ENCODE data around the gene NUDT14.

The NUDT14 gene

DNA sequence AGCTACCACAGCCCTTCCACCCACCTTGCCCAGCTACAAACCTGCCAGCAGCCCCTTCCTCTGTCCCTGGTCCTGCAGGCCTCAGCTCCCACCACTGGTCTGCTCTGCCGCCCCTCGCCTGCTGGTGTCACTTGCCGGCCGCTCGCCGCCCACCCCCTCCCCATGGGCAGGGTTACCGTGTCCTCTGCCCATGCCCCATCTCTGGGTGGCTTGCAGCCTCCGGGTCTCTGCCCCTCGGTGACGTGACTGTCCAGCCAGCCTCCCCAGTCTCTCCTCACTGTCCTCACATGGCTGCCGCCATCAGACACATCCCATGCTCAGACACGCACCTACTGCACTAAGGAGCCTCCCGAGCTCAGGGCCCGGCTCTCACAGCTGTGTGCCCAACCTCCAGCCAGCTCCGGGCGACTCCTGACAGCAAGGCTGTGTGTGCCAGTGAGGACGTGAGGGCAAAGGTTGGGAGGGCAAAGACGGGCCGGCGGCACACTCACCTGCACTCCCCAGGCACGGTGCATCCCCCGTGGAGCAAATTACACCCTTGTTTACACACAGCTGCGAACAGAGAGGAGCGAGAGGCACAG, 26.0 kb downstream of the NUDT14 start:
- no peaks in the 10 kb centered on the region for H3K36me3 ChIP-seq (ENCODE audit: insufficient read depth, low read length)
- no peaks in the 10 kb centered on the region for H3K4me1 ChIP-seq (ENCODE audit: insufficient read depth, low read length, poor library complexity, severe bottlenecking)
- H4K20me1 ChIP-seq (ENCODE audit: insufficient read depth, low read length, poor library complexity, severe bottlenecking) = no peaks in the 10 kb centered on the region
- no peaks in the 10 kb centered on the region for H3F3A ChIP-seq (ENCODE audit: low read depth)
- no peaks in the 10 kb centered on the region for H3K9me3 ChIP-seq (ENCODE audit: insufficient read depth, low read depth, low read length)
- no peak overlapping the region for H3K9ac ChIP-seq (ENCODE audit: low read depth, low read length, poor library complexity, severe bottlenecking)
- H2AFZ ChIP-seq (ENCODE audit: low read length) = no peak overlapping the region
- H3K27me3 ChIP-seq (ENCODE audit: insufficient read depth, low read length, poor library complexity, severe bottlenecking) = no peaks in the 10 kb centered on the region
- H3K9me2 ChIP-seq (replicated peaks; ENCODE audit: low read depth, low read length) = no peaks in the 10 kb centered on the region
- H3K4me3 ChIP-seq (ENCODE audit: low read length, poor library complexity, severe bottlenecking) = no peak overlapping the region
- no peak overlapping the region for H3K4me2 ChIP-seq (ENCODE audit: low read depth, low read length, poor library complexity, severe bottlenecking)
- TF ChIP-seq EZH2phosphoT487 (IDR thresholded peaks at IDR 0.05; ENCODE audit: borderline replicate concordance) = no peak
- TF ChIP-seq, protein P1, sequence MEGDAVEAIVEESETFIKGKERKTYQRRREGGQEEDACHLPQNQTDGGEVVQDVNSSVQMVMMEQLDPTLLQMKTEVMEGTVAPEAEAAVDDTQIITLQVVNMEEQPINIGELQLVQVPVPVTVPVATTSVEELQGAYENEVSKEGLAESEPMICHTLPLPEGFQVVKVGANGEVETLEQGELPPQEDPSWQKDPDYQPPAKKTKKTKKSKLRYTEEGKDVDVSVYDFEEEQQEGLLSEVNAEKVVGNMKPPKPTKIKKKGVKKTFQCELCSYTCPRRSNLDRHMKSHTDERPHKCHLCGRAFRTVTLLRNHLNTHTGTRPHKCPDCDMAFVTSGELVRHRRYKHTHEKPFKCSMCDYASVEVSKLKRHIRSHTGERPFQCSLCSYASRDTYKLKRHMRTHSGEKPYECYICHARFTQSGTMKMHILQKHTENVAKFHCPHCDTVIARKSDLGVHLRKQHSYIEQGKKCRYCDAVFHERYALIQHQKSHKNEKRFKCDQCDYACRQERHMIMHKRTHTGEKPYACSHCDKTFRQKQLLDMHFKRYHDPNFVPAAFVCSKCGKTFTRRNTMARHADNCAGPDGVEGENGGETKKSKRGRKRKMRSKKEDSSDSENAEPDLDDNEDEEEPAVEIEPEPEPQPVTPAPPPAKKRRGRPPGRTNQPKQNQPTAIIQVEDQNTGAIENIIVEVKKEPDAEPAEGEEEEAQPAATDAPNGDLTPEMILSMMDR (conservative IDR thresholded peaks at IDR 0.05; ENCODE audit: low read length) = no peak
- H3K79me2 ChIP-seq (ENCODE audit: insufficient read depth, low read length) = no peaks in the 10 kb centered on the region

DNA sequence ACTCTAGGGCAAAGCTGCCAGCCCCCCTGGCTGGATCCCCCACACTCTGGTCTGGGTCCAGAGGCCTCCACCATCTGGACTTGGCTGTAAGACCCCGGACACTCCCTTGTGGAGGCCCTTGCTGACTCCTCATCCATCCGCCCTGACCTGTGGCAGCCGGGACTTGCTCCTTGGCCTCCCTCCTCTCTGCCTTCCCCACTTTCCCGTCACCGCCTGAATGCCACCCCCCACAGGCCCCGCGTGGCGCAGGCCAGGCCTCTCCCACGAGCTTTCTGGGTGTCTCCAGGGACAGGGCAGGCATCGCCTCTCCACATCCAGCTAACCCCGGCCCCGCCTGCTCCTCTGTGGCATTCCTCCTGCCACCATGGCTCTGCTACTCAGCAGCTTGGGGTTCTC, 26.6 kb downstream of the NUDT14 start:
- no peak overlapping the region for H3K4me2 ChIP-seq (ENCODE audit: low read depth, low read length, poor library complexity, severe bottlenecking)
- no peaks in the 10 kb centered on the region for H3K9me3 ChIP-seq (ENCODE audit: insufficient read depth, low read depth, low read length)
- no peaks in the 10 kb centered on the region for H4K20me1 ChIP-seq (ENCODE audit: insufficient read depth, low read length, poor library complexity, severe bottlenecking)
- H3K9me2 ChIP-seq (replicated peaks; ENCODE audit: low read depth, low read length) = no peaks in the 10 kb centered on the region
- H3K4me3 ChIP-seq (ENCODE audit: low read length, poor library complexity, severe bottlenecking) = no peak overlapping the region
- H3K9ac ChIP-seq (ENCODE audit: low read depth, low read length, poor library complexity, severe bottlenecking) = no peak overlapping the region
- no peaks in the 10 kb centered on the region for H3K36me3 ChIP-seq (ENCODE audit: insufficient read depth, low read length)
- H3F3A ChIP-seq (ENCODE audit: low read depth) = no peaks in the 10 kb centered on the region
- H2AFZ ChIP-seq (ENCODE audit: low read length) = no peak overlapping the region
- TF ChIP-seq, protein P1 (conservative IDR thresholded peaks at IDR 0.05; ENCODE audit: low read length) = no peak
- H3K79me2 ChIP-seq (ENCODE audit: insufficient read depth, low read length) = no peaks in the 10 kb centered on the region
- H3K27me3 ChIP-seq (ENCODE audit: insufficient read depth, low read length, poor library complexity, severe bottlenecking) = no peaks in the 10 kb centered on the region
- no peaks in the 10 kb centered on the region for H3K4me1 ChIP-seq (ENCODE audit: insufficient read depth, low read length, poor library complexity, severe bottlenecking)

DNA sequence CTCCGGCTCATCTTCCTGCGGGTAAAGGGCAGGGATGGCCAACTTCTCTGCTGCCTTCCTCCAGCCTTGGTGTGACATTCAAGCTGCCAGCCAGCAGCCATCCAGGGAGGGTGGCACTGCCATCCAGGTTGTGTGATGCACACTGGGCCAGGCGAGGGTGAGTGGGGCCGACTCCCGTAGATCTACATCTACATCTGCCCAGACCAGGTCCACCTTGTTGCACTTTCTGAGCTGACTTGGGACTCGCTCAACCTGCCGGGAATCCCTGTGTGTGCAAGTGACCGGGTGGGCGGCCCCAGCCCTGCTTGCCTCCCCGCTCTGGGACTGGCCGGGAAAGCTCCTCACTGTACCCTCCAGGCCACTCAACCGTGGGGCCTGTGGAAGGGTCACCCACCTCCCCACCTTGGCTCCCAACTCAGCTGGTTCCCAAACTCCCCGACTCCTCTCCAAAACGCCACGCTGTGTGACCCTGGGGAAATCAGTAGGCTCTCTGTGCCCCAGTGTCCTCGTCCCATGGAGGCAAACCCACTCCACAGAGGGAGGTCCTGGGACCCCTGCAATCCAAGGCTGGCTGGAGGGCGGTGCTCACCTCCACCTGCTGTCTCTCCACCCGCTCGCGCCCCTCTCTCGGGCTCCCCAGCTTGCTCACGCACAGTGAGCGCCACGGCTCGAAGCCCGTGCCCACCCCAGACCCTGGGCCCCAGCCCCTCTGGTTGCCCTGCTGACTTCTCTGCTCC, 27.2 kb downstream of the NUDT14 start:
- no peaks in the 10 kb centered on the region for H3K9me3 ChIP-seq (ENCODE audit: insufficient read depth, low read depth, low read length)
- TF ChIP-seq EZH2phosphoT487 (IDR thresholded peaks at IDR 0.05; ENCODE audit: borderline replicate concordance) = no peak
- TF ChIP-seq, protein P1 (conservative IDR thresholded peaks at IDR 0.05; ENCODE audit: low read length) = no peak
- no peak overlapping the region for H2AFZ ChIP-seq (ENCODE audit: low read length)
- H4K20me1 ChIP-seq (ENCODE audit: insufficient read depth, low read length, poor library complexity, severe bottlenecking) = no peaks in the 10 kb centered on the region
- no peaks in the 10 kb centered on the region for H3K4me1 ChIP-seq (ENCODE audit: insufficient read depth, low read length, poor library complexity, severe bottlenecking)
- H3K4me2 ChIP-seq (ENCODE audit: low read depth, low read length, poor library complexity, severe bottlenecking) = no peak overlapping the region
- no peaks in the 10 kb centered on the region for H3K36me3 ChIP-seq (ENCODE audit: insufficient read depth, low read length)
- H3K27me3 ChIP-seq (ENCODE audit: insufficient read depth, low read length, poor library complexity, severe bottlenecking) = no peaks in the 10 kb centered on the region
- no peaks in the 10 kb centered on the region for H3K79me2 ChIP-seq (ENCODE audit: insufficient read depth, low read length)
- no peaks in the 10 kb centered on the region for H3K9me2 ChIP-seq (replicated peaks; ENCODE audit: low read depth, low read length)
- H3K4me3 ChIP-seq (ENCODE audit: low read length, poor library complexity, severe bottlenecking) = no peak overlapping the region
- no peaks in the 10 kb centered on the region for H3F3A ChIP-seq (ENCODE audit: low read depth)
- no peak overlapping the region for H3K9ac ChIP-seq (ENCODE audit: low read depth, low read length, poor library complexity, severe bottlenecking)
